GM18499 (cell line): ENCODE results near the gene NRBF2.
A peak's percentile ranks its signal among the peaks of the same experiment; 100 is the strongest.

Experiments used
- ATAC-seq: cut with Tn5 transposase; IDR thresholded peaks from one replicate; pipeline ENCODE4 v1.9.1; 2021; ENCODE audit warnings: moderate number of reproducible peaks; ENCODE audit not compliant: insufficient read depth, unreplicated experiment

NRBF2 gene

GRCh38 chr10:63157845-63158624 is 24.9 kb downstream of the NRBF2 start:
- ATAC-seq, result no peak

GRCh38 chr10:63161592-63161991 is 28.5 kb downstream of the NRBF2 start:
- no peak for ATAC-seq

DNA sequence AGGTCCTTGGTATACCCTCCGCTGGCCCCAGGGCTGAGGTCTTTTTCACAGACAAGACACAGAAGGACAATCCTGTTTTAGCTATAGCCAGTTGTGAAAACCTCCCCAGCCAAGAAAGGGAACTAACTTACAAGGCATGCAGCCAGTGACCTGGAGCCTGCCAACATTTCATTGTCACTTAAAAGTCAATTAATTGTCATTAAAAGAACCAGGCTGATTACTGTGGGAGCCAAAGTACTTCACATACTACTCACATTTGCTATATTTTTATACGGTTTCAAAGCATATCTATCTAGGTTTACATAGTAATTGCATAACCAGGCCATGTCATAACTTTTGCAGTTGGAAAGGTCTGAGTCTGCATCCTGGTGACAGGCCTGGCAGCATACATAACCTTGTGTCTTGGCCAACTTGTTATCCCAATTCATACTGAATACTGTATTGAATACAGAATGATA is 31.1 kb downstream of the NRBF2 start:
- no peak for ATAC-seq

GRCh38 chr10:63165249-63165648 is 32.1 kb downstream of the NRBF2 start:
- no peak for ATAC-seq

- no peak for ATAC-seq
Observed at GRCh38 chr10:63166742-63167258, 33.7 kb downstream of the NRBF2 start.

GRCh38 chr10:63168821-63169462 is 35.8 kb downstream of the NRBF2 start:
- ATAC-seq, result no peak

GRCh38 chr10:63169624-63170023 is 36.5 kb downstream of the NRBF2 start:
- ATAC-seq, result no peak

DNA sequence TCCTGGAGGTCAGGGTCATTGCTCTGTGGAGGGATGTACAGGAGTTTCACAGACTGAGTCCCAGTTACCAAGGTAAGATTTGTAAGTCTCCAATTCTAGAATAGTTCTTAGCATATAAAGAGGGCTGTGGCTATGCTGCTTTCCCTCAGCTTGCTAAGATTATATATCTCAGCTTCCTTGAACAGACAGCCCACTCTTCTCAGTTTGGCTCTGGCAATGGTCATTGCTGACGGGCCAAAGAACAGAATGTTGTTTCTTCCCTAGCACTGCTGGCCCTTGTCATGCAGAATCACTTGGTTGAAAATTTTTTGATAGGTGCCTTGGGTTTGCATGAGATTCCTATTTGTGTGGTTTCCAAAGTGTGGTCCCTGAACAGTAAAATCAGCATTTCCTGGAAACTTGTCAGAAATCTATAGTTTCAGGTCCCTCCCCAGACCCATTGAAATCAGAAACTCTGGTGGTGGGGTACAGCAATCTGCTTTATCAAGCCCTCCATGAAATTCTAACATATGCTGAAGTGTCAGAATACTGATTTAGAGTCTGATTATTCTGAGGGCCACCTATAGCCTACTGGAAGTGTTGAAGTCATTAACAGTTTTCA is 38.2 kb downstream of the NRBF2 start:
- no peak for ATAC-seq

GRCh38 chr10:63171926-63172325 is 38.8 kb downstream of the NRBF2 start:
- no peak for ATAC-seq

DNA sequence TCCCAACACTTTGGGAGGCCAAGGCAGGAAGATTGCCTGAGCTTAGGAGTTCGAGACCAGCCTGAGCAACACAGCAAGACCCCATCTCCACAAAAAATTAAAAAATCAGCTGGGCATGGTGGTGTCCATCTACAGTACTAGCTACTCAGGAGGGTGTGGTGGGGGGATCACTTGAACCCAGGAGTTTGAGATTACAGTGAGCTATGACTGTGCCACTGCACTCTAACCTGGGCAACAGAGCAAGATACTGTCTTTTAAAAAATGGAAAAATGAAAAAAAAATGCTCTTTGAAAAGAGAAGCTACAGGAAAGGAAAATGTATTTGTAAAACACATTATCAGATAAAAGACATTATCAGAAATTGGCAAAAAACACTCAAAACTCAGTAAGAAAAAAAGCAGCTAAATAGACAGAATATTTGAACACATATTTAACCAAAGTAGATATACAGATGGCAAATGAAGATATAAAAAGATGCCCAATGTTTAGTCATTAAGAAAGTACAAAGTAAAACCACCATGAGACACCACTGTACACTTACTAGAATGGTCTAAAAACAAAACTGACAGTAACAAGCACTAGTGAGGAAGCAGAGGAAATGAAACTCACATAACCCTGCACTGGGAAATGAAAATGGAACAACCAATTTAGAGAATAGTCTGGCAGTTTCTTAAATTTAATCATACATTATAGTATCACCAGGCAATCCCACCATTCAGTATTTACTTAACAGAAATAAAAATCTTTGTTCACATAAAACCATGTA is 40.5 kb downstream of the NRBF2 start:
- ATAC-seq, result peak; percentile 99

GRCh38 chr10:63175534-63175933 is 42.4 kb downstream of the NRBF2 start:
- ATAC-seq, result no peak

DNA sequence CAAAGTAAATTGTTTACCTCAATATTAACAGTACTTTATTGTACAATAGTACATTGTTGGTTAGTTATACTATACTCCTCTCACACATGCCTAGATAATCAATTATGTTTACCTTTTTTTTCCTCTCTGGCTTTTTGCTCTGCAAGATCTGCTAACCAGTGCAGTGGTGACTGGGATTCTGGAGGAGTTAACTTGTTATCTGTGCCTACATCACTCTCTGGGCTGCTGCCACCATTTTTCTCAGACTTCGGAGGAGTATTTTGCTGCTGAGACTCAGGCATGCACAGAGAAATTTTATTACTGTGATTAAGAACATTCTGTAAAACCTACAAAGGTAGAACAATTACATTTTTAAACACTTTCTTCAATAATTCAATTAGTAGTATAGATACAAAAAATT is 59.7 kb downstream of the NRBF2 start:
- no peak for ATAC-seq

DNA sequence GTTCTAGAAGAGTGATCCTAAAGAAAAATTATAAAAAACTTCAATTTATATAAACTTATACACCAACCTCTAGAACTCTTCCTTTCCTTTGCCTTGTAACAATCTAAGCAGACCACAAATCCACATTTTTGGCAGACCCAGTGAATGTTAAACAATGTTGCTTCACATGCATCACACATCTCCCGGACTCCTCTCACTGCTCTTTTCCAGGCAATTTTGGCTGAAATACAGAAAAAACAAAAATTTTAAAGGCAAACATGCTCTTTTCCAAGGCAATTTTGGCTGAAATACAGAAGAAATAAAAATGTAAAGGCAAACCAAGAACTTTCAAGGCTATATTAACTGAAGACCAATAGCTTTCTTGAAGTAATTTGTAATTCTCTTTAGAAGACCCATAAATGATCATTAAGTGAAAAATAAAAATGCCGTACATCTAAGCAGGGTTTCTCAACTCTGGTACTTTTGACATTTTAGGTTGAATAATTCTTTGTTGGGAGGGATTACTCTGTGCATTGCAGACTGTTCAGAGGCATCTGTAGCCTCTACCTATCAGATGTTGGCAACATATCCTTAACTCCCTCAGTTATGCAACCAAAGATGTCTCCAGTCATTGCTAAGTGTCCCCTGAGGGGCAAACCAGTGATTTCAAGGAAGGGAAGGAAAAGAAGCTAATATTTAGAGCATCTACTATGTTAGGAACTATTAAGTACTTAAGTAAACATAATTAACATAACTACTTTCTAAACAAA is 64.4 kb downstream of the NRBF2 start:
- ATAC-seq, result no peak

GRCh38 chr10:63199716-63200115 is 66.6 kb downstream of the NRBF2 start:
- ATAC-seq, result no peak

- no peak for ATAC-seq
Observed at GRCh38 chr10:63200431-63200830, 67.3 kb downstream of the NRBF2 start.

DNA sequence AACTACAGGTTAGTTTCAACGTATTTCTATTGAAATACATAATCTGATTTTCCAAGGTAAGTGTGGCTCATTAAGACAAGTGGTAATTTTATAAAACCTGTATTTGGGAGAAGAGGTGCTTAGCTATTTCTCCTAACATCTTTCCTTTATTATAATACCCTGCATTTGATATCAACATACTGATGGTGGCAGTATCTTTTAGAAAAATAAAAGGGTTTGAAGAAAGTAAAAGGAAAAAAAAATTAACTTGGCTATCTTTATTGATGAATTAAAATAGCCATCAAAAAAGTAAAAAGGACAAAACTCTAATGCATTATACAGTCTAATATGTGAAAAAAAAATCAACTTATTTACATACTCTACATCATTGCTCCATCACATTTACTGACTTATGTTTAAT is 68.0 kb downstream of the NRBF2 start:
- ATAC-seq, result no peak
